ENCODE results near the gene NACAD. TPM values are rescaled to one million over a fixed set of nuclear protein-coding genes. Genes with fewer than 3 reads are reported as not detected.

NACAD gene
- total RNA-seq, 2 donors from 2014 or later: 10.8 to 11.1 TPM

DNA sequence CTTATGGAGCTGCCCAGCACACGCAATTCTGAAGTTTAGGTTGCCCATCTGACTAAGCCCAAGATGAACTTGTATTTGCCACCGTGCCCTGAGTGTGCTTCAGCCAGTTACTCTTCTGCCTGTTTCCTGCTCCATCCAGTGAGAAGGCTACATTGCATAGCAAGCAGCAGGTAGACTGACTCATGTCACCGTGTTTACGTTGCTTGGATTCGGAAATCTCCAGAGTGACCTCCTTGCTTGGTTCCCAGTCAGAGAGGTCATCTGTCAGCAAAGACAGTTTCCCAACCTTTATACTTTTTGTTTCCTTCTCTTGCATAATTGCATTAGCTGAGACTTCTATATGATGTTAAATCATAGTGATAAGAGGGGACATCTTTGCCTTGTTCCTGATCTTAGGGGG, 30.9 kb downstream of the NACAD start:
- DNase-seq (ENCODE audit: low spot score) (no peak), ATAC-seq (ENCODE audit: insufficient number of reproducible peaks, low FRiP score, low read depth) (no peak)
- no peaks in the 10 kb centered on the region for H3K4me1 ChIP-seq (ENCODE audit: control insufficient read depth in 1 of 2, low read depth in 2 of 2)
- TF ChIP-seq, protein P1, sequence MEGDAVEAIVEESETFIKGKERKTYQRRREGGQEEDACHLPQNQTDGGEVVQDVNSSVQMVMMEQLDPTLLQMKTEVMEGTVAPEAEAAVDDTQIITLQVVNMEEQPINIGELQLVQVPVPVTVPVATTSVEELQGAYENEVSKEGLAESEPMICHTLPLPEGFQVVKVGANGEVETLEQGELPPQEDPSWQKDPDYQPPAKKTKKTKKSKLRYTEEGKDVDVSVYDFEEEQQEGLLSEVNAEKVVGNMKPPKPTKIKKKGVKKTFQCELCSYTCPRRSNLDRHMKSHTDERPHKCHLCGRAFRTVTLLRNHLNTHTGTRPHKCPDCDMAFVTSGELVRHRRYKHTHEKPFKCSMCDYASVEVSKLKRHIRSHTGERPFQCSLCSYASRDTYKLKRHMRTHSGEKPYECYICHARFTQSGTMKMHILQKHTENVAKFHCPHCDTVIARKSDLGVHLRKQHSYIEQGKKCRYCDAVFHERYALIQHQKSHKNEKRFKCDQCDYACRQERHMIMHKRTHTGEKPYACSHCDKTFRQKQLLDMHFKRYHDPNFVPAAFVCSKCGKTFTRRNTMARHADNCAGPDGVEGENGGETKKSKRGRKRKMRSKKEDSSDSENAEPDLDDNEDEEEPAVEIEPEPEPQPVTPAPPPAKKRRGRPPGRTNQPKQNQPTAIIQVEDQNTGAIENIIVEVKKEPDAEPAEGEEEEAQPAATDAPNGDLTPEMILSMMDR (IDR thresholded peaks at IDR 0.05): no peak
- H3K36me3 ChIP-seq: no peaks in the 10 kb centered on the region
- no peaks in the 10 kb centered on the region for H3K27me3 ChIP-seq (replicated peaks; ENCODE audit: insufficient read depth)
- no peaks in the 10 kb centered on the region for H3K9me3 ChIP-seq
- no peak overlapping the region for H3K4me3 ChIP-seq
- H3K27ac ChIP-seq: no peak overlapping the region

DNA sequence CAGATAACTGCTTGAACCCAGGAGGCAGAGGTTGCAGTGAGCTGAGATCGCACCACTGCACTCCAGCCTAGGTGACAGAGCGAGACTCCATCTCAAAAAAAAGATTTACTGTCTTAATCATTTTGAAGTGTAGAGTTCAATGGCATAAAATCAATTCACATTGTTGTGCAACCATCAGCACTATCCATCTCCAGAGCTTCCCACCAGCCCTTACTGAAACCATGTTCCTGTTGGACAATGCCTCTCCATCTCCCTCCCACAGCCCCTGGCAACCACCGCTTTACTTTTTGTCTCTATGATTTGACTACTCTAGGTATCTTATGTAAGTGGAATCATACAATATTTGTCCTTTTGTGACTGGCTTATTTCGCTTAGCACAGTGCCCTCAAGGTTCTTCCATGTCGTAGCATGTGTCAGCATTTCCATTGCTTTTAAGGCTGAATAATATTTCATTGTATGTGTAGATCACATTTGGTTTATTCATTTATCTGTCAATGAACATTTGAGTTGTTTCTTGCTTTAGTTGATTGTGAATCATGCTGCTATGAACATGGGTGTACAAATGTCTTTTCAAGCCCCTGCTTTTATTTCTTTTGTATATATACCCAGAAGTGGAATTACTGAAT, 33.1 kb downstream of the NACAD start:
- Histone ChIP-seq H3K4me3 (no peak overlapping the region), H3K9me3 (no peaks in the 10 kb centered on the region), H3K4me1 (ENCODE audit: control insufficient read depth in 1 of 2, low read depth in 2 of 2) (no peaks in the 10 kb centered on the region), H3K27ac (no peak overlapping the region), H3K27me3 (replicated peaks; ENCODE audit: insufficient read depth) (no peaks in the 10 kb centered on the region), H3K36me3 (no peaks in the 10 kb centered on the region)
- ATAC-seq (ENCODE audit: insufficient number of reproducible peaks, low FRiP score, low read depth) (no peak), DNase-seq (ENCODE audit: low spot score) (no peak)
- TF ChIP-seq, protein P1 (IDR thresholded peaks at IDR 0.05): no peak

GRCh38 chr7:45055016-45055415, 33.8 kb downstream of the NACAD start:
- H3K27me3 ChIP-seq (replicated peaks; ENCODE audit: insufficient read depth): no peaks in the 10 kb centered on the region
- H3K9me3 ChIP-seq: no peaks in the 10 kb centered on the region
- TF ChIP-seq, protein P1 (IDR thresholded peaks at IDR 0.05): no peak
- no peaks in the 10 kb centered on the region for H3K4me1 ChIP-seq (ENCODE audit: control insufficient read depth in 1 of 2, low read depth in 2 of 2)
- DNase-seq (ENCODE audit: low spot score) (no peak), ATAC-seq (ENCODE audit: insufficient number of reproducible peaks, low FRiP score, low read depth) (no peak)
- H3K4me3 ChIP-seq: no peak overlapping the region
- H3K27ac ChIP-seq: no peak overlapping the region
- no peaks in the 10 kb centered on the region for H3K36me3 ChIP-seq

DNA sequence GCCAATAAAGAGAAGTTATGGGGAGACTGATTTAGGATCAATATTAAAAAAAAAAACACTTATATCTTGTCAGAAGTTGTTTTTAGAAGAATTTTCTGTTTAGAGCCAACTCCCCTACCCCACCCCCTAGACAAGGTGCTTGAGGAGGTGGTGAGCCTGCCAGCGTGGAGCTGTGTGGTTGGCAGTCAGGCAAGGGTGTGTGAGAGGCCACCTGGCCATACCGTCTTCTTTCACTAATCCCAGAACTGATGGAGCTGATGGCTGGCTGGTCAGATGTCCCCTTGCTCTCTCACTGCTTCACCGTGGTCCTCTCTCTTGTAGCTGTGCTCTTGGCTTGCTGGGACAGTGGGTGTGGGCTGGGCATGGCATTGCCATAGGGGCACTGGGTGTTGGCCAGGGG, 34.3 kb downstream of the NACAD start:
- no peak overlapping the region for H3K27ac ChIP-seq
- no peaks in the 10 kb centered on the region for H3K4me1 ChIP-seq (ENCODE audit: control insufficient read depth in 1 of 2, low read depth in 2 of 2)
- no peaks in the 10 kb centered on the region for H3K9me3 ChIP-seq
- ATAC-seq (ENCODE audit: insufficient number of reproducible peaks, low FRiP score, low read depth): no peak
- DNase-seq (ENCODE audit: low spot score): no peak
- TF ChIP-seq, protein P1 (IDR thresholded peaks at IDR 0.05): no peak
- H3K4me3 ChIP-seq: no peak overlapping the region
- H3K36me3 ChIP-seq: no peaks in the 10 kb centered on the region
- H3K27me3 ChIP-seq (replicated peaks; ENCODE audit: insufficient read depth): no peaks in the 10 kb centered on the region

DNA sequence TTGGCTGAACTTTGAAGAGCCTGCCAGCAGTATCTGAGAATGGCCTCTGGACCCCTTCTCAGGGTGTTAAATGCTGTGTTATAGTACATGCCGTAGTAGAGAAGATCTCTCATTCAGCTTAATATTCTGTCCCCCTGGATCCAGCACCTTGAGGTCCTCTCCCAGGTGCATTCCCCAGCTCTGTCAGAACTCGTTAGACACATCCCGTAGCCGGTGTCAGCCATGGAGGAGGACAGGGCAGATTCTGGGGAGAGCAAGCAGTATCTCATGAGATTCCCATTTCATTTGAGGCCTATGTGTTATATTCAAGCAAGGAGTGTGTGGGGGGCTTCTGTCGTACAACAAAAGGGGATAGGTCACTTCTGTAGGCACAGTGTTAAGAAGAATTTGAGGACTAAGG, 34.8 kb downstream of the NACAD start:
- no peaks in the 10 kb centered on the region for H3K27me3 ChIP-seq (replicated peaks; ENCODE audit: insufficient read depth)
- H3K36me3 ChIP-seq: no peaks in the 10 kb centered on the region
- TF ChIP-seq, protein P1 (IDR thresholded peaks at IDR 0.05): no peak
- H3K4me3 ChIP-seq: no peak overlapping the region
- no peak for ATAC-seq (ENCODE audit: insufficient number of reproducible peaks, low FRiP score, low read depth)
- no peaks in the 10 kb centered on the region for H3K9me3 ChIP-seq
- no peaks in the 10 kb centered on the region for H3K4me1 ChIP-seq (ENCODE audit: control insufficient read depth in 1 of 2, low read depth in 2 of 2)
- no peak for DNase-seq (ENCODE audit: low spot score)
- no peak overlapping the region for H3K27ac ChIP-seq

Data from thoracic aorta (tissue), 2 donors.